ENCODE data around the gene FBXO8. TPM values are rescaled to one million over a fixed set of nuclear protein-coding genes. Genes with fewer than 3 reads are reported as not detected.

FBXO8 gene
- total and polyA plus RNA-seq, 4 donors = 15.6 to 48.0 (median 22.3) TPM

- H3K27ac ChIP-seq (ENCODE audit: low read depth in 1 of 2, low read length in 1 of 2) = no peak overlapping the region
- no peaks in the 10 kb centered on the region for H3K27me3 ChIP-seq (ENCODE audit: control insufficient read depth in 3 of 3, insufficient read depth in 3 of 3, low read length in 2 of 3)
- WGBS, 2 donors = 70 to 83% methylated on average over 5 of the region's 5 CpGs
- DNase-seq (no peak), ATAC-seq (ENCODE audit: insufficient read depth, low FRiP score) (no peak)
- no peaks in the 10 kb centered on the region for H3K4me1 ChIP-seq (ENCODE audit: control insufficient read depth in 5 of 5, insufficient read depth in 5 of 5, low read length in 5 of 5)
- TF ChIP-seq, protein P1, sequence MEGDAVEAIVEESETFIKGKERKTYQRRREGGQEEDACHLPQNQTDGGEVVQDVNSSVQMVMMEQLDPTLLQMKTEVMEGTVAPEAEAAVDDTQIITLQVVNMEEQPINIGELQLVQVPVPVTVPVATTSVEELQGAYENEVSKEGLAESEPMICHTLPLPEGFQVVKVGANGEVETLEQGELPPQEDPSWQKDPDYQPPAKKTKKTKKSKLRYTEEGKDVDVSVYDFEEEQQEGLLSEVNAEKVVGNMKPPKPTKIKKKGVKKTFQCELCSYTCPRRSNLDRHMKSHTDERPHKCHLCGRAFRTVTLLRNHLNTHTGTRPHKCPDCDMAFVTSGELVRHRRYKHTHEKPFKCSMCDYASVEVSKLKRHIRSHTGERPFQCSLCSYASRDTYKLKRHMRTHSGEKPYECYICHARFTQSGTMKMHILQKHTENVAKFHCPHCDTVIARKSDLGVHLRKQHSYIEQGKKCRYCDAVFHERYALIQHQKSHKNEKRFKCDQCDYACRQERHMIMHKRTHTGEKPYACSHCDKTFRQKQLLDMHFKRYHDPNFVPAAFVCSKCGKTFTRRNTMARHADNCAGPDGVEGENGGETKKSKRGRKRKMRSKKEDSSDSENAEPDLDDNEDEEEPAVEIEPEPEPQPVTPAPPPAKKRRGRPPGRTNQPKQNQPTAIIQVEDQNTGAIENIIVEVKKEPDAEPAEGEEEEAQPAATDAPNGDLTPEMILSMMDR (IDR thresholded peaks at IDR 0.05; ENCODE audit: control extremely low read depth, extremely low read depth) = no peak
- H3K36me3 ChIP-seq (ENCODE audit: control insufficient read depth in 4 of 4, insufficient read depth in 4 of 4, low read length in 4 of 4) = no peaks in the 10 kb centered on the region
- no peak overlapping the region for H3K4me3 ChIP-seq
- peaks cover 0 to 3% (median 0%) of the 10 kb centered on the region in 4 donors for H3K9me3 ChIP-seq (ENCODE audit: control insufficient read depth in 4 of 4, insufficient read depth in 3 of 4, low read length in 3 of 4)
- no peak overlapping the region for H3K9ac ChIP-seq (ENCODE audit: insufficient read depth in 1 of 2, low read length in 2 of 2)
Measured at GRCh38 chr4:174189392-174190015, 94.0 kb downstream of the FBXO8 start.

Other genes starting within 250 kb of the FBXO8 start
- 10 to 100 TPM; 15.5 to 49.5 TPM for gene CEP44, start 244 bp upstream of the FBXO8 start, total RNA-seq
- 1 to 10 TPM; 5.1 to 7.9 TPM for gene CEP44, start 244 bp upstream of the FBXO8 start, polyA plus RNA-seq
- 100 to 1,000 TPM in 1 of 2 donors, 10 to 100 TPM in 1; 48.4 to 144 TPM for gene HPGD, start 238.8 kb upstream of the FBXO8 start, total RNA-seq
- gene HPGD, start 238.8 kb upstream of the FBXO8 start, polyA plus RNA-seq = 10 to 100 TPM; 19.8 to 32.3 TPM

All from lung (tissue), 12 donors.